Activated CD8-positive, alpha-beta T cell treated with anti-CD3 and anti-CD28 coated beads for 36 hours (primary cell): Measurements from ENCODE around the gene CNOT4. TPM values are rescaled to one million over a fixed set of nuclear protein-coding genes. Genes with fewer than 3 reads are reported as not detected.

ENCODE experiments used
- ATAC-seq: fragments of 200-7000 bp; cut with Tn5 transposase; one replicate; pipeline ENCODE4 v1.10.0; 2021; ENCODE audit warnings: mild to moderate bottlenecking, moderate library complexity
- CTCF ChIA-PET: fragments of 350-600 bp; sonication (Branson Sonifier 250); formaldehyde crosslinking; loops from one replicate; lab custom pipeline; 2021; ENCODE audit warnings: antibody characterized with exemption; lab: Charles Lee
- POLR2A ChIA-PET: fragments of 350-600 bp; sonication (Branson Sonifier 250); formaldehyde crosslinking; loops from one replicate; lab custom pipeline; 2021; ENCODE audit warnings: antibody characterized with exemption; lab: Charles Lee
- DNase-seq: peaks from one replicate; pipeline ENCODE4 v3.0.0-alpha.2; 2020
- H3K27ac Mint-ChIP-seq: one replicate; pipeline ENCODE4 v1.8.0; 2021; ENCODE audit warnings: mild to moderate bottlenecking, mixed read lengths
- H3K27me3 Mint-ChIP-seq: one replicate; pipeline ENCODE4 v1.8.0; 2021; ENCODE audit warnings: mixed read lengths
- H3K36me3 Mint-ChIP-seq: one replicate; pipeline ENCODE4 v1.8.0; 2021; ENCODE audit warnings: low read depth, mixed read lengths
- H3K4me1 Mint-ChIP-seq: one replicate; pipeline ENCODE4 v1.8.0; 2021; ENCODE audit warnings: low read depth, mixed read lengths
- H3K4me3 Mint-ChIP-seq: one replicate; pipeline ENCODE4 v1.8.0; 2021; ENCODE audit warnings: mild to moderate bottlenecking, moderate library complexity, mixed read lengths
- H3K9me3 Mint-ChIP-seq: one replicate; pipeline ENCODE4 v1.8.0; 2021; ENCODE audit warnings: mixed read lengths
- intact Hi-C: fragments of 100-400 bp; cut with micrococcal nuclease; formaldehyde crosslinking; loops from one replicate; pipeline ENCODE4 v1.10.0; 2022
- total RNA-seq, 2 experiments: library from RNA; stranded (reverse); gene quantifications; one replicate each; pipeline ENCODE4 v1.2.3, GENCODE V29; 2021
- TF ChIP-seq, protein P1 (sequence below): fragments of 200-600 bp; IDR thresholded peaks from one replicate; pipeline ENCODE4 v1.8.0; 2022; ENCODE audit warnings: antibody characterized with exemption, mild to moderate bottlenecking

Gene CNOT4
- total RNA-seq, 2 experiments from 2014 or later = 22.0 to 23.6 TPM

DNA sequence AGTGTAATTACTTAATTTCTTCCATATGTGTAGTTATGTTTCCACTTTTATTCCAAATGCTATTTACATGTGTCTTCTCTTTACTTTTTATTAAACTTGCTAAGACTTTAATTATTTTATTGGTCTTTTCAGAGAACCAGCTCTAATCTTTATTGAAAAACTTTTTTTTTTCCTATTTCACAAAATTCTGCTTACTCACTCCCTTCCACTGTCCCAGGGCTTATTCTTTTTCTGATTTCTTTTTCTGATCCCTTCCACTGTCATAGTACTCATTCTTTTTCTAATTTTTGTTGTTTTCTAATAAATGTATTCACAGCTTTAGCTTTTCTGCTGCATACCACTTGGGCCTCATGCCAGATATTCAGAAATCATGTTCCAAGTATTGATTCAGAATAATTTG is 82.7 kb downstream of the CNOT4 start:
- TF ChIP-seq, protein P1, sequence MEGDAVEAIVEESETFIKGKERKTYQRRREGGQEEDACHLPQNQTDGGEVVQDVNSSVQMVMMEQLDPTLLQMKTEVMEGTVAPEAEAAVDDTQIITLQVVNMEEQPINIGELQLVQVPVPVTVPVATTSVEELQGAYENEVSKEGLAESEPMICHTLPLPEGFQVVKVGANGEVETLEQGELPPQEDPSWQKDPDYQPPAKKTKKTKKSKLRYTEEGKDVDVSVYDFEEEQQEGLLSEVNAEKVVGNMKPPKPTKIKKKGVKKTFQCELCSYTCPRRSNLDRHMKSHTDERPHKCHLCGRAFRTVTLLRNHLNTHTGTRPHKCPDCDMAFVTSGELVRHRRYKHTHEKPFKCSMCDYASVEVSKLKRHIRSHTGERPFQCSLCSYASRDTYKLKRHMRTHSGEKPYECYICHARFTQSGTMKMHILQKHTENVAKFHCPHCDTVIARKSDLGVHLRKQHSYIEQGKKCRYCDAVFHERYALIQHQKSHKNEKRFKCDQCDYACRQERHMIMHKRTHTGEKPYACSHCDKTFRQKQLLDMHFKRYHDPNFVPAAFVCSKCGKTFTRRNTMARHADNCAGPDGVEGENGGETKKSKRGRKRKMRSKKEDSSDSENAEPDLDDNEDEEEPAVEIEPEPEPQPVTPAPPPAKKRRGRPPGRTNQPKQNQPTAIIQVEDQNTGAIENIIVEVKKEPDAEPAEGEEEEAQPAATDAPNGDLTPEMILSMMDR = no peak
- no peaks in the 10 kb centered on the region for H3K27me3 Mint-ChIP-seq
- H3K4me3 Mint-ChIP-seq = no peak overlapping the region
- POLR2A ChIA-PET = no interaction called here
- CTCF ChIA-PET = interaction anchor here (0.7 kb wide), 1 partner anchor 131 kb away, joined by 3 read pairs; no protein-coding TSS in a partner anchor
- intact Hi-C loops = no loop called here
- no peak overlapping the region for H3K27ac Mint-ChIP-seq
- no peak for DNase-seq
- no peaks in the 10 kb centered on the region for H3K9me3 Mint-ChIP-seq
- peaks cover 55% of the 10 kb centered on the region for H3K4me1 Mint-ChIP-seq
- H3K36me3 Mint-ChIP-seq = peaks cover 17% of the 10 kb centered on the region
- ATAC-seq = no peak

DNA sequence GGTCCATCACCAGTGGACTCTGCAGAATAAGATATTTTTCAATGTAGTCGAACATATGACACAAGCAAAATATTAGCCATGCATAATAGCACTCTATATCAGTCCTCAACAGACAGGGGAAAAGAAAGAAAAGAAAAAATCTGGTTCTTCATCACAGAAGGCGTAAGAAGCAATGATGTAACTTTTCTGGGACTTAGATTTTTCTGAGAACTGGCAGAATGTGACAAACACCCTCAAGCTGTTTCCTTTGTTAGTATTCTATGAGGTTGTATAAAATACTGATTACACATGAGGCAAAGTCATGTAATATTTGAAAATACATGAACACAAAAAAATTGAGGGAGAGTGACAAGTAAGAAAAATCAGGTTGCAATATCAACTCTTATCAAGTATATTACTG is 84.9 kb downstream of the CNOT4 start:
- Mint-ChIP-seq H3K27me3 (no peaks in the 10 kb centered on the region), H3K9me3 (no peaks in the 10 kb centered on the region), H3K4me3 (no peak overlapping the region), H3K4me1 (peaks cover 52% of the 10 kb centered on the region), H3K27ac (no peak overlapping the region), H3K36me3 (peaks cover 21% of the 10 kb centered on the region)
- no peak for ATAC-seq
- intact Hi-C loops = no loop called here
- ChIA-PET CTCF (interaction anchor here (0.6 to 1.1 kb wide), 2 partner anchors 10 to 1321 kb away, joined by 3 to 4 read pairs; no protein-coding TSS in a partner anchor), POLR2A (no interaction called here)
- no peak for DNase-seq
- TF ChIP-seq, protein P1 = no peak

DNA sequence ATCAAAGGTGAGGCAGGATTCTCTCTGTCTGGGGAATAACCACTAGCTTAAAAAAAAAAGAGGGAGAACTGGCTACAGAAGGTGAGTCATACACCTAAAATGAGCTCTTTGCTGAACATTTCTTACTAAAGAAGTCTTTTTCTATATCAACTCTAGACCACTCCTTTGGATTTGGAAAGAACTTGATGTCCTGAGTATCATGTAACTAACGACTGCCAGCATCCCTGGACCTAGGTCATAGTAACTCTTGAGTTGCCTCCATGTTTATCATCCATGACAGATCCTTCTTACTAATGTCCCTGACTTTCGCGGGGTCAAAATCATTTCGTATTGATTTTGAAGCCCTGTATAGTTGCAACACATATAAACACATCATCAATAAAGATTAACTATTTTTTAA is 89.1 kb downstream of the CNOT4 start:
- no peak overlapping the region for H3K27ac Mint-ChIP-seq
- POLR2A ChIA-PET = no interaction called here
- intact Hi-C loops = no loop called here

DNA sequence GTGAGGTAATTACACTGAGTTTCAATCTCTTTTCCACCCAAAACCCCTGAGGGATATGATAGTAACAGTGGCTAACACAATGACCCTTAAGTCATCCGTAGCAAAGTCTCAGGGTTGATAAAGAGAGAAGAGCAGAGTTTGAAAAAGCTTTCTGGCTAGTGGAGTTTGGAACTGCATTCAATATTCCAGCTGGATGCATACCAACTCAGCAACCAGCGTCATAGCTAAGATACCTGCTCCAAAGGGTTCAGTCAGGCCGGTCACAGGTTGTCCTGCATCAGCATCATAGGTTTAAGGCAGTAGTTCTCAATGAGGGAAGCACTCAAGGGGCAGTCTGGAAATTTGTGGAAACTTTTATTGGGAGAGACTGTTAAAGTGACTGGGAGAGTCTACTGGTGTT is 93.5 kb downstream of the CNOT4 start:
- Mint-ChIP-seq H3K27ac (no peak overlapping the region), H3K4me1 (peaks cover 4% of the 10 kb centered on the region), H3K9me3 (no peaks in the 10 kb centered on the region), H3K27me3 (no peaks in the 10 kb centered on the region), H3K36me3 (peaks cover 14% of the 10 kb centered on the region), H3K4me3 (no peak overlapping the region)
- ChIA-PET CTCF (interaction anchor here (1.1 to 2.9 kb wide), 3 partner anchors 16 to 229 kb away, joined by 4 to 10 read pairs (median 6); no protein-coding TSS in a partner anchor), POLR2A (no interaction called here)
- TF ChIP-seq, protein P1 = no peak
- DNase-seq = no peak
- ATAC-seq = no peak
- intact Hi-C loops = loop anchor here (10.0 kb wide), 1 partner anchor 138 kb away; the partner anchor contains the start of gene NUP205

More for the DNA sequence above, 89.1 kb downstream of the CNOT4 start:
- no peak for DNase-seq
- peaks cover 24% of the 10 kb centered on the region for H3K4me1 Mint-ChIP-seq
- peaks cover 12% of the 10 kb centered on the region for H3K36me3 Mint-ChIP-seq
- TF ChIP-seq, protein P1 = no peak
- CTCF ChIA-PET = interaction anchor here (0.6 kb wide), 1 partner anchor 1120 kb away, joined by 3 read pairs; no protein-coding TSS in a partner anchor
- H3K9me3 Mint-ChIP-seq = no peaks in the 10 kb centered on the region
- no peak for ATAC-seq
- no peak overlapping the region for H3K4me3 Mint-ChIP-seq
- H3K27me3 Mint-ChIP-seq = no peaks in the 10 kb centered on the region

DNA sequence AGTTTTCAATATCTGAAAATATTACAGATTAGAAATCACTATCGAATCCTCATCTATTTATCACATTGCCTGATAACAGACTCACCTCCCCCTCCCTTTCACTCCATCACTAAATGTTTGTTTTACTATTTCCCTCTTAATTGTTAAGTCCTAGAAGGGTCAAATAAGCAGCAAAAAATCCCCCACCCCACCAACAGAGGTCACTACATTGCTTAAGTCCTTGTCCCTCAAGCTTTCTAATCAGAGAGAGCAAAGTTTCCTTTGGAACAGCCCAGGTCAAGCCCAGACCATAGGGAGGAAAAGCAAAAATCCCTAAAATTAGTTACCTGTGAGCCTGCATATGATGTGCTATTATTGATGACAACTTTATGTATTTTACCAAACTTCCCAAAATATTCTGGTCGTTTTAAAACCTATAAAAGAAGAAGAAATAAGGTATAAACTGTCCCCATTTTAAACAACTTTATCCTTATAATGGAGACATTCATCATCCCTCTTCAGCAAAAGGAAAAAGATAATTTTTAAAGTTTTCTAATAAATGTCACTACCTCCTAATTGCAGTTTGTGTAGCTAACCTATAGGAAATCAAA is 95.0 kb downstream of the CNOT4 start:
- ChIA-PET POLR2A (no interaction called here), CTCF (interaction anchor here (0.9 to 2.9 kb wide), 6 partner anchors 10 to 134 kb away, joined by 3 to 10 read pairs (median 5); no protein-coding TSS in a partner anchor)
- no peaks in the 10 kb centered on the region for H3K27me3 Mint-ChIP-seq
- TF ChIP-seq, protein P1 = peak; percentile 63
- no peak overlapping the region for H3K4me3 Mint-ChIP-seq
- H3K27ac Mint-ChIP-seq = no peak overlapping the region
- no peaks in the 10 kb centered on the region for H3K9me3 Mint-ChIP-seq
- ATAC-seq (peak; percentile 39), DNase-seq (peak; percentile 73)
- intact Hi-C loops = loop anchor here (10.0 kb wide), 1 partner anchor 140 kb away; the partner anchor contains the start of gene NUP205
- H3K4me1 Mint-ChIP-seq = peaks cover 2% of the 10 kb centered on the region
- H3K36me3 Mint-ChIP-seq = peaks cover 11% of the 10 kb centered on the region
